AG08395 (cell line): ENCODE results near the gene PACSIN2.
"Not testable (repeated sequence)": the region's sequence is repeated elsewhere in the genome, so short reads cannot be mapped to it uniquely, and the experiment has no call there.

Experiments used
- DNase-seq: peaks from one replicate; pipeline ENCODE4 v3.0.0; 2012; ENCODE audit warnings: mixed read lengths, low spot score

PACSIN2 gene

DNA sequence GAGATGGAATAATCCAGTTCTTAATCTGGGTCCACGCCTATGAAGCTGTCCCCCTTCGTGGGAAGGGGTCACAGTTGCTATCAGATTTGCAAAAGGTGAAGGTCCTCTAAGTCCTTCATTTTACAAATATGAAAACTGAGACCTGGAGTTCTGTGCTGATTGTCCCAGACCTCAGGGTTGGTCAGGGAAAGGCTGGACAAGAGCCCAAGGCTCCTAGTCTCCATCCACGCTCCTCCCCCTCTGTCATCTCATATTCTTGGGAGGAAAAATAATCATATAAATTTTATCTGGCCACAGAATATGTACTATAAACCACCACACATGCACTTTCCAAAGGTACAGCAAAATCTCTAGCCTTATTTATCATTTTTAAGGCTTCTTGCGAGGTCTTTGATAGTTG lies 5.5 kb downstream of the PACSIN2 start:
- DNase-seq, result no peak

DNA sequence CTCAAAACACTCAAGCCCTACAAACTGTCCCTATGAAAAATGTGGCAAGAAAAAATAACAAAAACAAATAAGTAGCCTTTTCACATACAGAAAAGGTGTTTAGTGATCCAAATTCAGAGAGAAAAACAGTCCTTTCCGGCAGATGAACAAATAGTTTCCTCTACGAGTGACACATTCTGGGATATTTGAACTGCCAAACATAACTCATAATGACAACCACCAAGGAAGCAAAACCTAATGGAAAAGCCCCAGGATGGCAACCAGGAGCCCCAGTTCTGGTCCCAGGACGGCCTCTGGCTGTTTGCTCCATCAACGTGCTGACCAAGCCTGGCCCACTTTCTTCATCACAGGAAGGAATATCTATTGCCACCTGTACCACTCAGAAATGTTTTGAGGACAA lies 6.0 kb downstream of the PACSIN2 start:
- no peak for DNase-seq

DNA sequence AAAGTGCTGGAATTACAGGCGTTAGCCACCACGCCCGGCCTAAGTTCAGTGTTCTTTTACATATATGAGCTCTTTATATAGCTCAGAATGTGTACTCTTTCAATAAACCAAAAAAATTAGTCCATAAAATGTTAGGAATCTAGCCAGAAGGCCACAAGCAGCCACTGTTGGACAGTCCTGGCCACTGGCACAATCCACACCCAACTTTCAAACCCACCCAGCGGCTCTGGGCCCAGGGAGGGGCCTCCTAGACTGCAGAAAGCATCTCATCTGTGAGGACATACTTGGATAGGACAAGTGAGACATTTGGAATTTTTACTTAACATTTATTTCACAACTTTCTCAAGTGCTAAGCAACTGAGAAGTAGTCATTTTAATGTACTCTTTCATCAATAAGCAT lies 6.4 kb downstream of the PACSIN2 start:
- DNase-seq, result no peak

DNA sequence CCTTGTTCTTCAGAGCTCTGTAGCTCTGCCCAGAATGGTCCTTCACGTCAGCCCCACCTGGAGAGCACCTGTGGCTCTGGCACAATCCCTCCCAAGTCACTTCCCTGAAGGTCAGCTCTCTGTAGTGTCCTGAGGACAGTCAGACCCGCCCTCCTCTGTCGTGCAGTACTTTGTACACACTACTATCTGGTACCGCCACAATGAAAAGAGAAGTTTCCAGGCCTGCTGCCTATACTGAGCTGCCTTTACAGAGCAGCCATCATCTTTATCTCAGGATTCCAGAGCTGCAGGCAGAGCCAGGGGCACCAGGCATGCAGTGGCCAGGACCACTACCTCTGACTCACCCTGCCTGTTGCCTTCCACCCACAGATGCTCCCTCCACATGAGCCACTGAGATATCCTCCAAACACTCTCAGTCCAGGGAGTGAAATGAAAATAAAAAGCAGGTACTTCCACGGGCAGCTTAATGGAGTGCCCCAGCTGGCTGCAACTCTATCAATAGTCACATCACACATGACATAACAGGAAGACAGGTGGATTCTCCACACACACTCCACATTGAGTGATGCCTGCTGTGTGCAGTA lies 7.3 kb downstream of the PACSIN2 start:
- peak; percentile 52 for DNase-seq

DNA sequence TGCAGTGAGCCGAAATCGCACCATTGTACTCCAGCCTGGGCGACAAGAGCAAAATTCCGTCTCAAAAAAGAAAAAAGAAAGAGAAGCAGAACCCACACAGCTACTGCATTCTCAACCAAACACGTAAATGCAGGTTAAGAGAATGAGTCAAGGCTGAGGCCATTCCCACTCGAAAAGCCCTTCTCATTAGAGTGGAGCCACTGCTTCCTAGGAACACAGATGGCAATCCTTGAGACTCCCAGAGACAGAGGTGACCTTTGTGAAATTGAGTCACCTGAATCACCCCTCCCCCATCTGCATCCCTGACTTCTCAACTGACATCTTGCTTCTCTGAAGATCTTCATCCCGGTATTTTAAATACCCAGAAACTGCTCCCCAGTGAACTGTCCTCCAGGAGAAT lies 8.2 kb downstream of the PACSIN2 start:
- DNase-seq, result no peak

DNA sequence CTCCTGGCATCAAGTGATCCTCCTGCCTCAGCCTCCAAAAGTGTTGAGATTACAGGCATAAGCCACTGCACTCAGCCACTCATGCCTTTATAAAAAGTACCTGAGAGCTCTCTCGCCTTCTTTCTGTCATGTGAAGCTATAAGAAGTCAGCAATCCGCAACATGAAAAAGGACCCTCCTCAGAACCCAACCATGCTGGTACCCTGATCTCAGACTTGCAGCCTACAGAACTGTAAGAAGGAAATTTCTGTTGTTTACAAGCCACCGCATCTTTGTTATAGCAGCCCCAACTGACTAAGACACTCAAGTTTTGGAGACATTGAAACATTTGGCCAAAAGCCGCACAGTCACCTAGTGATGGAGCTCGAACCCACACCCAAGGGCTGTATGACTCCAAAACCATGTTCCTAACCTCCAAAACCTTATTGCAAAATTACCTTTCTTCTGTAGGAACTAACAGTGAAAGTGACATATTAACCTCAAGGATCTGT lies 8.9 kb downstream of the PACSIN2 start:
- DNase-seq, result no peak

DNA sequence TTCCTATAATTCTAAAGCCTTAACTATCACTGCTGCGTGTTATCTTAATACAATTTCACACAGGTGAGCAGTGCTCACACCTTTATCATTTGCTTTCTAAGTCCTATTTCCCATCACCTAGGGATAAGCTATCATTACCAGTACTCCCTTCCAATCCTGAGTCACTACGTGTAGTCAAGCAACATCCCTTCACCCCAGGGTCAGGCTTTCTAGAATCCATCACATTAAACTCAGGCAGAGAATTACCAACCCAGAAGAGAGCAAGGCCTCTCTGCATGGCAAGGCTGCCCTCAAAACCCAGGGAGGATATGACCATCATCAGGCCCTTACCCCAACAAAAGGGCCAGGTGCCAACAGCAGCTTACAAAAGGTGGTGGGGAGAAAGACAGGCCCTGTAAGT lies 9.8 kb downstream of the PACSIN2 start:
- no peak for DNase-seq

DNA sequence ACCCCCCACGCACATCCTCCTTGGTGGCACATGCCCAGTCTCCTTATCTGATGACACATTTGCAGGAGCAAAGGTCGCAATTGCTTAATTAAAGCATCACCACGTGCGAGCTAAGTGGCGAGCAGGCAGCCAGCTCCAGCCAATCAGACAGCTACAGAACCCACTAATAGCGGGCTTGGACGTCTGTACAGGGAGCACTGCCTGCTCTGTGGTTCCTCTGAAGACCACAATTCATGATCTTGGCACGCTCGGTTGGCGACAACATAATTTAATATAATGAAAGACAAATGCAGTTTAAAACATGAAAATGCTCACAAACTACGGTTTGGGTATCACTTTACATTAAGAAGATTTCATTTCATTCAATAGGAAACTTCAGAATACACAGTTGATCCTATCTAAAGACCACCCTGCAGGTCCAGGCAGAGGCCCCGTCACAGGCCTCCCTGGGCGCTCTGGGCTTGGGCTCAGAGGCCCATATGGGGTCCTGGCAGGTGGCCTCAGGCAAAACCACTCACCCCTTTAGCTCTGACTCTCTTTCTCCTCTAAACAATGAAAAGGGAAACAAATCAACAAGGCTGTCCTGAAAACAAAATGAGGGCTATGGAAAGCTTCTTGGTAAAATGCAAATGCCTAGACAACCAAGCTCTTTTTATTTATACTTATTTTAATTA lies 10.4 kb downstream of the PACSIN2 start:
- DNase-seq, result peak; percentile 73

DNA sequence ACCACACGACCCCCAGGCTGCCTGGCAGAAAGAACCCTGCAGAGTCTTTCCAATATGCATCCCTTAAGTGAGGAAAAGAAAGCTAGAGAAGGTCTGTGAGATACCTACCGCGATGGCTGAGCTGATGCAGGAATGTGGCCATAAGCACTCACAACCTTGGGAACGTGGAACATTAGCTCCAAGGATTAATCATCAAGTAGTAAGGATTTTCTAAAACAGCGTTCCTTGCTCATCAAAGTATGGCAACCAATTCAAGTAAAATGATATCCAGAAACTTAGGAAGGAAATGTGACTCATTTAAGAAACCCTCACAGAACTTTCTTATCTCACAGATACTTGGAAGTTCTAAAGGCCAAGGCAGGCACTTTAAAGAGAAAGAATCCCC lies 12.8 kb downstream of the PACSIN2 start:
- DNase-seq, result peak; percentile 31

DNA sequence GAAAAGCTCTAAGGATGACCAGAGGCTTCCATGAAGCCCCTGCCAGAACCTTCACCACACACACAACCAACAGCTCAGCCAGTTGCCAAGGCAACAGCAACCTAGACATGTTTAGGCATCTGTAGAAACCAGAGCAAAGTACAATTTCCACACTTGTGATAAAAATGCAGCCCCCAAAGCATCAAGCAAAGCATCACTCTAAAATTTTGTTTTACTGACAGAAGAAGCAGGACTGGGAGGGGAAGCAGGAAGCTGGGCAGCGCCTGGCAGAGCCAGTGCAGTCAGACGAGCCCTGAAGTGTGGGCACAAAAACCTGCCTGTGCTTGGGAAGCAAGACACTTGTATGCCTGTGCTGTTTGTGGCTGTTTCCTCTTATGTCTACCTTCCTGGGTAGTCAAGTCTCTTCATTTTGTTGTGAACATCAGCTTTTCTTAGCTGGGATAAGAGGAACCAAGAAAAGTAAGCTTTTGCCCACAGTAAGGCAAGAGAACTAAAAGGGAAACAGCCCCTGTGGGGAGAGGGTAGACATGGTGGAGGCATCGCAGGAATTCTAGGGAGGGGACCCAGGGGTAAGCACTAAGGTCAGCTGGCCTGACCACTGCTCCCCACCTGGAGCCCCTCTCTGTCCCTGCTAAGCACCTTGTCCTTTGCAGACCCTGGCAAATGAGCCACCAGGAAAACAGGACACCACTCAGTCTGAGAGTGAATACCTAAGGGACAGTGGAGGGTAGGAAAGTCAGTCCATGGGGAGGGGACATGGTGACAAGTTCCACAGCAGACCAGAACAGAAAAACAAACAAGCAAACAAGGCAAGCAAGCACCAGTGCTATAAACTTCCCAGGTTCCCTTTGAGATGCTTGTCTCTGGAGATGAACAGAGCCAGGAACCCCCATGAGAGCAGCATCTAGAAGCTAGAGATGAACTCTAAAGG lies 13.4 kb downstream of the PACSIN2 start:
- no peak for DNase-seq

DNA sequence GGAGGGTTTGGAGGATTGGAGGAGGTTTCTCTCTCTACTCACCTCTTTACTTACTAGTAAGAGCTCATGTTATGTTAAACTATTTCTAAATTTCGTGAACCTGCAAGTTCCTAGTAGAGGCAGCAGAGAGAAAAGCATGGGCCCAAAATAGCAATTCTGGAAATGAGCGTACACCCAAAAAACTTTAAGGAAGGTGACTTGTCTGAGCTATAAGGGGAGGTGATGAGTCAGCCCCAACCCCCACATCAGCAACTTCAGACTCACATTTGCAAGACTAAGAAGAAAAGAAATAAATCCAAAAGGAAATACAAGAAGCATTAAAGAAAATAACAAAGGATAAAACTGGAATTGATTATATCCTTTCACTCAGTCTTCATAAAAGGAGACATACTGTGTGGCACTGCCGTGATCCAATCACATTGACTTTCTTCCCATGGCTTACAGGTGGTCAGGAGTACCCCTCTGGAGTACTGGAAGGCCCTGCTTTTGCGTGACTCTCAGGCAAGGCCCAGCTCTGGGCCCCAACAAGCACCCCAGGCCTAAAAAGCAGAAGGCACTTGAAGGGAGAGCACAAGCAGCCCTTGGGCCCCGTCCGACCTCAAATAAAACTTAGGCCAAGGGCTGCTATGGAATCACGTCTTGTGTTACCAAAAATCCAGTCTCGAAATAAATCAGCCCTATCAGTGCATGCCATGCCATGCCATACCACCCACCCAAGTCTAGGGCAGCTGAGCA lies 14.3 kb downstream of the PACSIN2 start:
- no peak for DNase-seq

DNA sequence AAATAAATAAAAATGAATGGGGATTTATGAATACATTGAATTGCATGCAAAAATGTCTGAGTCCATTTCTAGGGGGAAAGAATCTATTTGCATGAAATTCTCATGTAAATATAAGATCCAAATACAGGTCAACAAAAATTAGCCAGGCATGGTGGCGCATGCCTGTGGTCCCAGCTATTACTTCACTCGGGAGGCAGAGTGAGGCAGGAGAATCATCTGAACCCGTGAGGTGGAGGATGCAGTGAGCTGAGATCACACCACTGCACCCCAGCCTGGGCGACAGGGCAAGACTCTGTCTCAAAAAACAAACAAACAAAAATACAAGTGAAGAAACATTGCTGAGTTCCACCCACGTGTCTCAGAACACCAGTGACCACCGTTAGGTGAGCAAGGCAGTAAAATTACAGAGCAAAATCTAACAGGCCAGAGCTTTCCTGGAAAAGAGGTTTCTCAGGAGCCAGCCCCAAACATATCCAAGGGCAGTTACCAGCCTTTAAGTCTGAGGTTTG lies 17.3 kb downstream of the PACSIN2 start:
- no peak for DNase-seq

DNA sequence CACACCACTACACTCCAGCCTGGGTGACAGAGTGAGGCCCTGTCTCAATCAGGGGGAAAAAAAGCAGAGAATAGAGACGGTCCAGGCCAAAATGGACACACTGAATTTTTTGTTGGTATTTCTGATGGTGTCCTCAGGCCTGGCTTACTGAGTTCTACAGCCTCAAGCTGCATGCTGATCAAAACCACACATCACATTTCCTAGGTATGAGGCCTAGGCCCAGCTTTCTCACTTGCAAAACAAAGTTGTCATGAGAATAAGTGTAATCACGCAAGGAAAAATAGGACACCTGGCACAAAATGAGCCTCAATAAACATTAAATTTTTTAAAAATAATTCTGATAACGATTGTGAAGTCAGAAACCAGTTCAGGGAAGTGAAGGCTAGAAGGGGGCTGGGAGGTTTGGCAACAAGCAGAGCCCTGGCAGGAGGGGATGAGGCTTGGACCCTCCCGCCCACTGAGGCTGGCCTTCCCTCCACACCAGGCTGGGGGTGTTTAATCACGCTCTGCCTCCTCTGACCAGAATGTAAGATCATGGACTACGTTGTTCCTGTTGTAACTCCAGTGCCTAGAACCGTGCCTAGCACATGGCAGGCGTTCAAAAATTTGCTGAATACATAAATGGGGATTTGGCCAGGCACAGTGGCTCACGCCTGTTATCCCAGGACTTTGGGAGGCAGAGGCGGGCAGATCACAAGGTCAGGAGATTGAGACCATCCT lies 18.1 kb downstream of the PACSIN2 start:
- no peak for DNase-seq

DNA sequence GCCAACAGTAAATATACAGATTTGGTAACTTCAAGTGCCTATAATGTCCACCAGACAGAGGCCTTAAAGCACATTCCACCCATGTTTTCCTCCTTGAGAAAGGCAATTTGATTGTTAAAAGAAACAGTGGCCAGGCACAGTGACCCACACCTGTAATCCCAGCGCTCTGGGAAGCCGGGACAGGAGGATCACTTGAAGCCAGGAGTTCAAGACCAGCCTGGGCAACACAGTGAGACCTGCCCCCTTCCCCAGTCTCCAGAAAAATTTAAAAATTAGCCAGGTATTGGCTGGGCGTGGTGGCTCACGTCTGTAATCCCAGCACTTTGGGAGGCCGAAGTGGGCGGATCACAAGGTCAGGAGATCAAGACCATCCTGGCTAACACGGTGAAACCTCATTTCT lies 19.3 kb downstream of the PACSIN2 start:
- DNase-seq, result not testable (repeated sequence)

DNA sequence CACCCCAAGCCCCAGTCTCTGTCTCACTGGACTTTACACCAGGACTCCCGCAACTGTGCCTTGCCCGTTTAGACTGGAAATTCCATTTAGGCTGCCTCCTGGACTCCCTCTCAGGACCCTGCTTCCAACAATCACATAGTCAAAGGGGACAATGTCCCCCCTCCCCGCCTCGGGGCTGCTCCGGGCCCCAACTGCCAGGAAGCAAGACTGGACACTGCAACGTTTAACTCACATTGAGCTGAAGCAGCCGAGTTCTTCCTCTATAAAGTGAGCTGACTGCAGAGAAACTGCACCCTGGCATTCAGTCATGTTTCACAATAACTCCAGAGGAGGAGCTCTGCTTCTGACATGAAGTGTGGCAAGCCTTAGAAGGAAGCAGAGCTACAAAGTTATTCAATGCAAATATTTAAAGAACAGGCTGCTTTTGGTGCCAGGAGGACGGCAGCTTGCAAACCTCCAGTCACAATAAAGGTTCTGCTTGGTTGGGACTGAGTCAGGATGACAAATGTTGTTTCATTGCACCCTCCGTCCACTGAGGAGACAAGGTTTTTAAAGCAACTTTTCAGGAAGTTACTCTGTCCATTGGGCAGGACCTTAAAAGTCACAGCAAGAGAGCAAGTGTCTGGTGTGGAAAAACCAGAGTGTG lies 19.9 kb downstream of the PACSIN2 start:
- peak; percentile 78 for DNase-seq

DNA sequence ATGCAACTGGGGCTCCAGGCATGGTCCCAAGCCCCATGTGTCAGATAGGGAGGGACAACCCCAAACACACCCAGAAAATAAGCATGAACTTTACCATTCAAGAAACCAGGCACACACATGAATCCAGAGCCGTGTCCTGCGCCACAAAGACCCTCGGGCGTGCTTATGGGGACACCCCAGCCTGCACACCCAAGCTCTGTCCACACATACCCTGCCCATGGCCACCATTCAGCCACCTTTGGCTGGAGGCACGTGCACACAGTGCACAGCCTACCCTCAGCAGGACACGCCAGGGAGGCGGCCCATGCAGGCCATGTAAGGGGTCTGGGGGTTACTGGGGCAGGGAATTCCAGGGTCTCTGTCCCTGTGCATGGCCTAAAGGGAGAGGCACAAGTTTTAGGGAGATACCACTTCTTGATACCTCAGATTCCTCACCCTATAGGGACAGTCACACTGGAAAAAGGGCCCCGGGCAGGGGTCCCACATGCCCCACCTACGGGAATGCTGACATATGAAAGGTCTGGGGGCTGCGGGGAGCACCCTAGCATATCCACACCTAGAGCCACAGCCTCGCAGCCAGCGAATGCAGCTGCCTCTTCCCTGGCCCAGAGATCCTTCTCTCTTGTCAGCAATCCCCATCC lies 20.6 kb downstream of the PACSIN2 start:
- no peak for DNase-seq

DNA sequence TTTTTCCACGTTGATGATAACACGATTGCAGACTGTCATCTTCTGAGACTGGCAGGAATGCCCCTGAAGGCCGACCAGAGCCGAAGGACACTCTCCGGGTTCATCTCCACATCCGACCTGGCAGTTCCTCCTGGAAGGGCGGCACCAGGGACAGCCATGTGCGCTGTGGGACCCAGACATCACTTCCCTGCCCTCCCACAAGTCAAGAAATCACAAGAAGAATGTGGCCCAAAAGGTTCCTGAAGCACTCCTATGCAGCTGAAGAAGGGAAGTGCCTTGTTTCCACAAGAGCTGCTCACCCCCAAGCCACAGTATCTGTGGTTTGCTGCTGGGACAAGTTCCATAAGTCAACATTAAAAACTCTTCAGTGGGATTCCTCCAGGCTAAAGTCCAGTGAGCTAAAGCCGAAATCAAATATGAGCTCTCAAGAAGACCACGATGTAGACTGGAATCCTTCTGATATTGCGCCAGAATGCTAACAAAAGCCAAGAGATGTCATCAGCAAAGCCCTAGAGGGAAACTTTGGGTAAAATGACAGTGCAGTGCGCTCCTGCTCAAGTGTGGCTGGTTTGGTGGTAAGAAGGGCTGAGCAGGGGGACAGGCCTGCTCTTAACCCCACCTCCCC lies 21.2 kb downstream of the PACSIN2 start:
- DNase-seq, result peak; percentile 67

DNA sequence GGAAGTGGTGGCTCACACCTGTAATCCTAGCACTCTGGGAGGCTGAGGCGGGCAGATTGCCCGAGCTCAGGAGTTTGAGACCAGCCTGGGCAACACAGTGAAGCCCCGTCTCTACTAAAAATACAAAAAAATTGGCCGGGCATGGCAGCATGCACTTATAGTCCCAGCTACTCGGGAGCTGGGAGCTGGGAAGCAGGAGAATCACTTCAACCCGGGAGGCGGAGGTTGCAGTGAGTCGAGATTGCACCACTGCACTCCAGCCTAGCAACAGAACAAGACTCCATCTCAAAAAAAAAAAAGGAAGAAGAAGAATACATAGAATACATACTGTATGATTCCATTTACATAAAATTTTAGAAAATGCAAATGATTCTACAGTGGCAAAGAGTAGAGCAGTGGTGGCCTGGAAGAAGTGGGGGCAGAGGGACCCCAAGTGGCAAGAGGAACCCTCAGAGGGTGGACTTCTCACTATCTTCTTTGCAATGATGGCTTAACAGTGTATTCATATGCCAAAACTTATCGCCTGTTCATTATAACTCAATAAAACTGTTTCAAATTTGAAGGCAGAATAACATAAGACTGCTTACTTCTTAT lies 22.0 kb downstream of the PACSIN2 start:
- no peak for DNase-seq

DNA sequence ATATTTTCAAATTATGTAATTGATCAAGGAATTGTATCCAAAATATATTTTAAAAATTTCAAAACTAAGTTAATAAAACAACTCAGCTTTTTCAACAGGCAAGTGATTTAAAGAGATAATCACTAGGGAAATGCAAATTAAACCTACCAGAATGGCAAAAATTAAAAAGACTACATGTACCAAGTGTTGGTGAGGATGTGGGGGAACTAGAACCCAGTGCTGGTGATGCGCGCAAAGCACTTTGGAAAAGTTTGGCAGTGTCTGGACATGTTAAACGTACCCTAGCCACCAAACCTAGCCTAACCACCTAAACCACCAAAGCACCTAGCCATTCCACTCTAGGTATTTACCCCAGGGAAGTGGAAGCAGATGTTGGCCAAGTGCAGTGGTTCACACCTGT lies 22.9 kb downstream of the PACSIN2 start:
- DNase-seq, result no peak
